GM23248 (cell line): ENCODE data around the gene ZNF835.

Experiments used
- EZH2 ChIP-seq: fragments of 200-600 bp; sonication (generic); IDR thresholded peaks from 2 replicates; pipeline ENCODE4 v1.6.1; 2018; ENCODE audit warnings: antibody characterized with exemption, mild to moderate bottlenecking; ENCODE audit not compliant: insufficient read depth, poor library complexity, severe bottlenecking
- EZH2phosphoT487 ChIP-seq: fragments of 200-600 bp; sonication (generic); IDR thresholded peaks from 2 replicates; pipeline ENCODE4 v1.6.1; 2018; ENCODE audit warnings: antibody characterized with exemption, moderate library complexity, mild to moderate bottlenecking, low read depth; ENCODE audit not compliant: insufficient read depth

DNA sequence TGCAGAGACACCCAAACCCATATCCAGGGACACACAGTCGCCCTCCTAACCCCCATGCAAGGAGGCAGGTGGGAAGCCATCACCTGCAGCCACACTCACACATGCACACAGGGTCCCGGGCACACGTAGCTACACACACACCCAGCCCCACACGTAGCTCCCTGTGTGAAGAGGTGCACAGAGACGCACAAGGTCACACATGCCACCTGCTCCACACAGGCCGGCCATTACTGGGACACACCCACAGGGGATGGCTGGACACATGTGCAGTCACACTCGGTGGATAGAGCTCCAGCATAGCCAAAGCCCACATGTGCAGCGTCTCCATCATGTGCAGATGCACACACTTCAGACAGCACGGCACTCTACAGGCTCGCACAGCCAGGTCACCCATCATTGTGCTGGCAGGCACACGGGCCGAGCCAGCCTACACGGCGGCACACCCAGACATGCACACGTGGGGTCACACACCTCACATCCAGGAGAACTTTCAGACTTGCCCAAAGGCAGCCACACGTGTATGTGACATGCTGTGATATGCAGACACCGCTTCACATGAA lies 1.1 kb downstream of the ZNF835 start:
- no peak for TF ChIP-seq EZH2
- TF ChIP-seq EZH2phosphoT487 = no peak
